Loucy (cell line): ENCODE data around the gene PKN1.

Experiments
- H2AFZ ChIP-seq: fragments of 200-600 bp; sonication (generic); 2 replicates; pipeline ENCODE4 v1.6.0; 2016; ENCODE audit warnings: antibody characterized with exemption, mild to moderate bottlenecking, low read length, moderate library complexity
- H3F3A ChIP-seq: fragments of 200-600 bp; 2 replicates; pipeline ENCODE4 v1.6.0; 2016; ENCODE audit warnings: antibody characterized with exemption, low read depth, mild to moderate bottlenecking
- H3K27me3 ChIP-seq: fragments of 200-600 bp; sonication (generic); 2 replicates; pipeline ENCODE4 v1.6.1; 2014; ENCODE audit warnings: low read length, mild to moderate bottlenecking; ENCODE audit not compliant: insufficient read depth, poor library complexity, severe bottlenecking
- H3K36me3 ChIP-seq: fragments of 200-600 bp; sonication (generic); 2 replicates; pipeline ENCODE4 v1.6.1; 2016; ENCODE audit warnings: low read length; ENCODE audit not compliant: insufficient read depth
- H3K4me1 ChIP-seq: fragments of 200-600 bp; sonication (generic); 2 replicates; pipeline ENCODE4 v1.5.1; 2014; ENCODE audit warnings: low read length, mild to moderate bottlenecking; ENCODE audit not compliant: insufficient read depth, poor library complexity, severe bottlenecking
- H3K4me2 ChIP-seq: fragments of 200-600 bp; sonication (generic); 2 replicates; pipeline ENCODE4 v1.6.0; 2014; ENCODE audit warnings: antibody characterized with exemption, low read length, low read depth, mild to moderate bottlenecking; ENCODE audit not compliant: poor library complexity, severe bottlenecking
- H3K4me3 ChIP-seq: fragments of 200-600 bp; sonication (generic); 2 replicates; pipeline ENCODE4 v1.5.1; 2014; ENCODE audit warnings: low read length, mild to moderate bottlenecking, mixed read lengths; ENCODE audit not compliant: poor library complexity, severe bottlenecking
- H3K79me2 ChIP-seq: fragments of 200-600 bp; sonication (generic); 2 replicates; pipeline ENCODE4 v1.6.1; 2014; ENCODE audit warnings: low read length; ENCODE audit not compliant: insufficient read depth
- H3K9ac ChIP-seq: fragments of 200-600 bp; sonication (generic); 2 replicates; pipeline ENCODE4 v1.6.0; 2014; ENCODE audit warnings: mild to moderate bottlenecking, low read depth, low read length, moderate library complexity; ENCODE audit not compliant: poor library complexity, severe bottlenecking
- H3K9me2 ChIP-seq: fragments of 200-600 bp; sonication (generic); replicated peaks from 2 replicates; pipeline ENCODE4 v1.6.1; 2016; ENCODE audit warnings: low read depth, low read length, mixed read lengths
- H3K9me3 ChIP-seq: fragments of 200-600 bp; sonication (generic); 2 replicates; pipeline ENCODE4 v1.6.1; 2014; ENCODE audit warnings: mild to moderate bottlenecking, antibody characterized with exemption, low read length, low read depth; ENCODE audit not compliant: insufficient read depth
- H4K20me1 ChIP-seq: fragments of 200-600 bp; sonication (generic); 2 replicates; pipeline ENCODE4 v1.6.0; 2014; ENCODE audit warnings: antibody characterized with exemption, low read length, mild to moderate bottlenecking; ENCODE audit not compliant: insufficient read depth, poor library complexity, severe bottlenecking
- CTCF ChIP-seq: fragments of 200-600 bp; sonication (generic); conservative IDR thresholded peaks from 2 replicates; pipeline ENCODE4 v1.5.1; 2014; ENCODE audit warnings: mild to moderate bottlenecking, antibody characterized with exemption, low read length
- EZH2phosphoT487 ChIP-seq: fragments of 200-600 bp; IDR thresholded peaks from 2 replicates; pipeline ENCODE4 v1.6.1; 2018; ENCODE audit warnings: antibody characterized with exemption, mild to moderate bottlenecking, moderate library complexity, borderline replicate concordance

The PKN1 gene

GRCh38 chr19:14463747-14464146 is 30.6 kb downstream of the PKN1 start:
- Histone ChIP-seq H3K4me3 (no peak overlapping the region), H3K4me2 (no peak overlapping the region), H2AFZ (no peak overlapping the region), H3K4me1 (no peaks in the 10 kb centered on the region), H3F3A (no peaks in the 10 kb centered on the region), H3K9ac (no peak overlapping the region), H3K9me2 (no peaks in the 10 kb centered on the region), H3K27me3 (no peaks in the 10 kb centered on the region), H3K9me3 (no peaks in the 10 kb centered on the region), H4K20me1 (no peaks in the 10 kb centered on the region), H3K79me2 (no peaks in the 10 kb centered on the region), H3K36me3 (peaks cover 56% of the 10 kb centered on the region; the same call in 1 of the 2 replicates)
- no peak for TF ChIP-seq CTCF
- TF ChIP-seq EZH2phosphoT487 = no peak

GRCh38 chr19:14467391-14467790 is 34.3 kb downstream of the PKN1 start:
- H4K20me1 ChIP-seq = no peaks in the 10 kb centered on the region
- no peaks in the 10 kb centered on the region for H3K4me1 ChIP-seq
- no peaks in the 10 kb centered on the region for H3K79me2 ChIP-seq
- no peak overlapping the region for H2AFZ ChIP-seq
- no peaks in the 10 kb centered on the region for H3K27me3 ChIP-seq
- H3K9me3 ChIP-seq = no peaks in the 10 kb centered on the region
- no peaks in the 10 kb centered on the region for H3K9me2 ChIP-seq
- no peaks in the 10 kb centered on the region for H3F3A ChIP-seq
- H3K36me3 ChIP-seq = peaks cover 53% of the 10 kb centered on the region; the same call in 1 of the 2 replicates
- H3K9ac ChIP-seq = no peak overlapping the region
- no peak overlapping the region for H3K4me3 ChIP-seq
- H3K4me2 ChIP-seq = no peak overlapping the region
- TF ChIP-seq CTCF (no peak), EZH2phosphoT487 (no peak)

GRCh38 chr19:14467816-14468215 is 34.7 kb downstream of the PKN1 start:
- no peaks in the 10 kb centered on the region for H3K4me1 ChIP-seq
- no peak overlapping the region for H2AFZ ChIP-seq
- H4K20me1 ChIP-seq = no peaks in the 10 kb centered on the region
- no peaks in the 10 kb centered on the region for H3K27me3 ChIP-seq
- no peak for TF ChIP-seq EZH2phosphoT487
- no peak for TF ChIP-seq CTCF
- peaks cover 53% of the 10 kb centered on the region; the same call in 1 of the 2 replicates for H3K36me3 ChIP-seq
- no peaks in the 10 kb centered on the region for H3K9me2 ChIP-seq
- H3F3A ChIP-seq = no peaks in the 10 kb centered on the region
- H3K9ac ChIP-seq = no peak overlapping the region
- H3K79me2 ChIP-seq = no peaks in the 10 kb centered on the region
- H3K9me3 ChIP-seq = no peaks in the 10 kb centered on the region
- no peak overlapping the region for H3K4me3 ChIP-seq
- no peak overlapping the region for H3K4me2 ChIP-seq
